SK-N-SH treated with all-trans-retinoic acid at 6 μM for 48 hours (cell line): ENCODE measurements around the gene COL4A1.

Source experiments
- ATAC-seq: fragments of 200-7000 bp; cut with Tn5 transposase; 3 replicates; pipeline ENCODE4 v1.9.1; 2020; ENCODE audit warnings: mild to moderate bottlenecking, moderate library complexity
- ARNTL ChIP-seq: fragments of 450-650 bp; formaldehyde crosslinking; IDR thresholded peaks from 2 replicates; pipeline ENCODE4 v1.5.0; 2020; ENCODE audit warnings: low read depth, mild to moderate bottlenecking, moderate library complexity, borderline replicate concordance
- BACH2 ChIP-seq: fragments of 250-450 bp; sonication (Bioruptor Pico); IDR thresholded peaks from 2 replicates; pipeline ENCODE4 v1.9.0; 2021; ENCODE audit warnings: mild to moderate bottlenecking, borderline replicate concordance
- CREB5 ChIP-seq: fragments of 250-450 bp; sonication (Bioruptor Pico); IDR thresholded peaks from 2 replicates; pipeline ENCODE4 v1.5.1; 2020; ENCODE audit warnings: low read depth, mild to moderate bottlenecking, moderate library complexity
- CSDC2 ChIP-seq: fragments of 250-450 bp; sonication (Bioruptor Pico); IDR thresholded peaks from 2 replicates; pipeline ENCODE4 v1.5.0; 2020; ENCODE audit warnings: mild to moderate bottlenecking, moderate library complexity
- CSRNP3 ChIP-seq: fragments of 250-450 bp; sonication (Bioruptor Pico); IDR thresholded peaks from 2 replicates; pipeline ENCODE4 v1.5.1; 2021; ENCODE audit warnings: mild to moderate bottlenecking, moderate library complexity
- ESRRG ChIP-seq: fragments of 250-450 bp; sonication (Bioruptor Pico); IDR thresholded peaks from 2 replicates; pipeline ENCODE4 v1.6.1; 2021; ENCODE audit warnings: mild to moderate bottlenecking
- GLIS3 ChIP-seq: fragments of 250-450 bp; sonication (Bioruptor Pico); IDR thresholded peaks from 2 replicates; pipeline ENCODE4 v1.5.0; 2020; ENCODE audit warnings: mild to moderate bottlenecking, moderate library complexity
- ISL1 ChIP-seq: fragments of 250-450 bp; sonication (Bioruptor Pico); IDR thresholded peaks from 2 replicates; pipeline ENCODE4 v2.1.2; 2022; ENCODE audit warnings: mild to moderate bottlenecking, moderate library complexity
- OSR1 ChIP-seq: fragments of 250-450 bp; sonication (Bioruptor Pico); IDR thresholded peaks from 2 replicates; pipeline ENCODE4 v1.8.0; 2022; ENCODE audit warnings: moderate library complexity, mild to moderate bottlenecking, inconsistent platforms
- PATZ1 ChIP-seq: fragments of 250-450 bp; sonication (Bioruptor Pico); IDR thresholded peaks from 2 replicates; pipeline ENCODE4 v1.8.0; 2020; ENCODE audit warnings: mild to moderate bottlenecking, moderate library complexity, borderline replicate concordance
- PPARA ChIP-seq: fragments of 250-450 bp; sonication (Bioruptor Pico); IDR thresholded peaks from 2 replicates; pipeline ENCODE4 v1.5.0; 2020; ENCODE audit warnings: mild to moderate bottlenecking, borderline replicate concordance
- RARB ChIP-seq: fragments of 250-450 bp; sonication (Bioruptor Pico); IDR thresholded peaks from 2 replicates; pipeline ENCODE4 v1.8.0; 2021; ENCODE audit warnings: mild to moderate bottlenecking, moderate library complexity
- SNAI2 ChIP-seq: fragments of 250-450 bp; sonication (Bioruptor Pico); IDR thresholded peaks from 2 replicates; pipeline ENCODE4 v1.5.0; 2020; ENCODE audit warnings: mild to moderate bottlenecking, moderate library complexity
- TCF4 ChIP-seq: fragments of 250-450 bp; sonication (Bioruptor Pico); IDR thresholded peaks from 2 replicates; pipeline ENCODE4 v1.8.0; 2021; ENCODE audit warnings: mild to moderate bottlenecking, moderate library complexity, borderline replicate concordance
- TOX ChIP-seq: fragments of 250-450 bp; sonication (Bioruptor Pico); IDR thresholded peaks from 2 replicates; pipeline ENCODE4 v1.8.0; 2021; ENCODE audit warnings: mild to moderate bottlenecking, moderate library complexity, borderline replicate concordance
- TSHZ2 ChIP-seq: fragments of 250-450 bp; sonication (Bioruptor Pico); IDR thresholded peaks from 2 replicates; pipeline ENCODE4 v1.5.0; 2020; ENCODE audit warnings: mild to moderate bottlenecking, moderate library complexity
- ZC3H10 ChIP-seq: fragments of 250-450 bp; sonication (Bioruptor Pico); IDR thresholded peaks from 2 replicates; pipeline ENCODE4 v1.5.1; 2021; ENCODE audit warnings: mild to moderate bottlenecking, moderate library complexity
- ZFP3 ChIP-seq: fragments of 250-450 bp; sonication (Bioruptor Pico); IDR thresholded peaks from 2 replicates; pipeline ENCODE4 v1.5.0; 2020; ENCODE audit warnings: mild to moderate bottlenecking, moderate library complexity
- ZFP30 ChIP-seq: fragments of 450-650 bp; formaldehyde crosslinking; IDR thresholded peaks from 2 replicates; pipeline ENCODE4 v1.5.0; 2022; ENCODE audit warnings: mild to moderate bottlenecking, moderate library complexity
- ZNF565 ChIP-seq: fragments of 450-650 bp; formaldehyde crosslinking; conservative IDR thresholded peaks from 2 replicates; pipeline ENCODE4 v1.5.0; 2020; ENCODE audit warnings: low read depth, mild to moderate bottlenecking, moderate library complexity
- ZNF70 ChIP-seq: fragments of 450-650 bp; formaldehyde crosslinking; IDR thresholded peaks from 2 replicates; pipeline ENCODE4 v1.5.0; 2020; ENCODE audit warnings: mild to moderate bottlenecking, moderate library complexity
- ZNF8 ChIP-seq: fragments of 450-650 bp; formaldehyde crosslinking; IDR thresholded peaks from 2 replicates; pipeline ENCODE4 v1.5.0; 2020; ENCODE audit warnings: mild to moderate bottlenecking, moderate library complexity

The COL4A1 gene

GRCh38 chr13:110125613-110126272 lies 181.2 kb downstream of the COL4A1 start:
- TF ChIP-seq ISL1 (CRISPR knock-in tag), result no peak
- TF ChIP-seq RARB (CRISPR knock-in tag), result no peak
- TF ChIP-seq ZC3H10 (CRISPR knock-in tag), result no peak
- TF ChIP-seq CREB5, result no peak
- TF ChIP-seq PPARA (CRISPR knock-in tag), result no peak
- TF ChIP-seq ZNF8, result no peak
- TF ChIP-seq ESRRG (CRISPR knock-in tag), result no peak
- TF ChIP-seq TOX (CRISPR knock-in tag), result no peak
- TF ChIP-seq TSHZ2 (CRISPR knock-in tag), result no peak
- no peak for TF ChIP-seq GLIS3
- no peak for TF ChIP-seq PATZ1 (CRISPR knock-in tag)
- no peak for TF ChIP-seq ARNTL (CRISPR knock-in tag)
- TF ChIP-seq ZNF70 (CRISPR knock-in tag), result no peak
- TF ChIP-seq ZFP30, result no peak
- TF ChIP-seq TCF4 (CRISPR knock-in tag), result no peak
- TF ChIP-seq SNAI2 (CRISPR knock-in tag), result no peak
- no peak for TF ChIP-seq CSRNP3 (CRISPR knock-in tag)
- TF ChIP-seq OSR1 (CRISPR knock-in tag), result no peak
- TF ChIP-seq, all 23 proteins: peak for 0
- ATAC-seq, result peak; percentile 29

GRCh38 chr13:110125157-110125556 lies 181.8 kb downstream of the COL4A1 start:
- TF ChIP-seq OSR1 (CRISPR knock-in tag) (no peak), CSRNP3 (CRISPR knock-in tag) (no peak), CSDC2 (CRISPR knock-in tag) (no peak), ZFP30 (no peak), ARNTL (CRISPR knock-in tag) (no peak), ZFP3 (CRISPR knock-in tag) (no peak), RARB (CRISPR knock-in tag) (no peak), ZNF565 (no peak), SNAI2 (CRISPR knock-in tag) (no peak), ZNF8 (no peak), CREB5 (no peak), GLIS3 (no peak), ZNF70 (CRISPR knock-in tag) (no peak), TCF4 (CRISPR knock-in tag) (no peak), ZC3H10 (CRISPR knock-in tag) (no peak), PPARA (CRISPR knock-in tag) (no peak), BACH2 (CRISPR knock-in tag) (no peak), TOX (CRISPR knock-in tag) (no peak)
- ATAC-seq, result no peak
